NCI-H2029 (cell line): ENCODE results near the gene GBGT1.

ENCODE experiments used
- DNase-seq: peaks from one replicate; lab custom pipeline; 2025; lab: John Stamatoyannopoulos, UW

GBGT1 gene

GRCh38 chr9:133125941-133126696, 37.6 kb downstream of the GBGT1 start:
- no peak for DNase-seq

GRCh38 chr9:133124907-133125275, 38.8 kb downstream of the GBGT1 start:
- DNase-seq: no peak

- DNase-seq: no peak
Observed at GRCh38 chr9:133124123-133124906, 39.4 kb downstream of the GBGT1 start.

GRCh38 chr9:133122935-133123611, 40.6 kb downstream of the GBGT1 start:
- no peak for DNase-seq

GRCh38 chr9:133122605-133122934, 41.1 kb downstream of the GBGT1 start:
- no peak for DNase-seq

- no peak for DNase-seq
Observed at GRCh38 chr9:133121915-133122550, 41.7 kb downstream of the GBGT1 start.

GRCh38 chr9:133121198-133121914, 42.4 kb downstream of the GBGT1 start, which contains the start of gene RALGDS:
Gene RALGDS (minus strand): TSS chr9:133121240. CDS start chr9:133121154, 86 bp downstream.
- peak; percentile 89 for DNase-seq

- no peak for DNase-seq
Observed at GRCh38 chr9:133120501-133121197, 43.1 kb downstream of the GBGT1 start.

GRCh38 chr9:133119846-133120500, 43.7 kb downstream of the GBGT1 start:
- DNase-seq: peak; percentile 36

GRCh38 chr9:133119103-133119845, 44.4 kb downstream of the GBGT1 start:
- no peak for DNase-seq

GRCh38 chr9:133118568-133118967, 45.1 kb downstream of the GBGT1 start:
- DNase-seq: no peak

GRCh38 chr9:133118179-133118520, 45.6 kb downstream of the GBGT1 start:
- DNase-seq: no peak

- peak; percentile 62 for DNase-seq
Observed at GRCh38 chr9:133117271-133118178, 46.2 kb downstream of the GBGT1 start.

- DNase-seq: no peak
Observed at GRCh38 chr9:133116346-133117231, 47.1 kb downstream of the GBGT1 start.

GRCh38 chr9:133115604-133116345, 47.9 kb downstream of the GBGT1 start:
- no peak for DNase-seq

- DNase-seq: no peak
Observed at GRCh38 chr9:133114886-133115603, 48.7 kb downstream of the GBGT1 start.
